Activated T-cell treated with anti-CD3 and anti-CD28 coated beads, Interleukin-2, amount 50 U/mL, for 1 hour (primary cell): ENCODE results near the gene C1orf35.
A peak's percentile ranks its signal among the peaks of the same experiment; 100 is the strongest.

Experiments used
- DNase-seq: peaks from one replicate; pipeline ENCODE4 v3.0.0-alpha.2; 2020

C1orf35 gene

GRCh38 chr1:228109073-228109961 lies 6.2 kb upstream of the C1orf35 start, which contains the start of gene MRPL55:
Gene MRPL55 (minus strand): TSS chr1:228109299. CDS start chr1:228108260, 1,039 bp downstream.
- peak; percentile 100 for DNase-seq

- no peak for DNase-seq
Observed at GRCh38 chr1:228108742-228109072, 5.6 kb upstream of the C1orf35 start.

GRCh38 chr1:228108055-228108690 lies 5.0 kb upstream of the C1orf35 start:
- no peak for DNase-seq

- no peak for DNase-seq
Observed at GRCh38 chr1:228107636-228108035, 4.5 kb upstream of the C1orf35 start.

- no peak for DNase-seq
Observed at GRCh38 chr1:228106800-228107054, 3.6 kb upstream of the C1orf35 start.

- no peak for DNase-seq
Observed at GRCh38 chr1:228105996-228106799, 3.1 kb upstream of the C1orf35 start.

GRCh38 chr1:228105270-228105995 lies 2.3 kb upstream of the C1orf35 start:
- DNase-seq: no peak

- no peak for DNase-seq
Observed at GRCh38 chr1:228104526-228105269, 1.6 kb upstream of the C1orf35 start.

GRCh38 chr1:228101994-228102790 lies 933 bp downstream of the C1orf35 start:
- DNase-seq: peak; percentile 74

- DNase-seq: peak; percentile 45
Observed at GRCh38 chr1:228101614-228101993, 1.5 kb downstream of the C1orf35 start.

- DNase-seq: no peak
Observed at GRCh38 chr1:228100822-228101613, 2.1 kb downstream of the C1orf35 start.

GRCh38 chr1:228099331-228099732 lies 3.8 kb downstream of the C1orf35 start:
- DNase-seq: no peak

- no peak for DNase-seq
Observed at GRCh38 chr1:228098323-228098931, 4.7 kb downstream of the C1orf35 start.

GRCh38 chr1:228097333-228098081 lies 5.6 kb downstream of the C1orf35 start:
- DNase-seq: no peak

- no peak for DNase-seq
Observed at GRCh38 chr1:228096416-228097332, 6.5 kb downstream of the C1orf35 start.

GRCh38 chr1:228095938-228096337 lies 7.2 kb downstream of the C1orf35 start:
- DNase-seq: peak; percentile 16

- DNase-seq: no peak
Observed at GRCh38 chr1:228095161-228095560, 8.0 kb downstream of the C1orf35 start.

- DNase-seq: no peak
Observed at GRCh38 chr1:228094432-228095016, 8.6 kb downstream of the C1orf35 start.
